Activated CD8-positive, alpha-beta memory T cell treated with anti-CD3 and anti-CD28 coated beads for 24 hours (primary cell): ENCODE data around the gene LMCD1.
"Not testable (repeated sequence)": the region's sequence is repeated elsewhere in the genome, so short reads cannot be mapped to it uniquely, and the experiment has no call there.

Experiments used
- DNase-seq: peaks from one replicate; pipeline ENCODE4 v3.0.0-alpha.2; 2020

The LMCD1 gene

DNA sequence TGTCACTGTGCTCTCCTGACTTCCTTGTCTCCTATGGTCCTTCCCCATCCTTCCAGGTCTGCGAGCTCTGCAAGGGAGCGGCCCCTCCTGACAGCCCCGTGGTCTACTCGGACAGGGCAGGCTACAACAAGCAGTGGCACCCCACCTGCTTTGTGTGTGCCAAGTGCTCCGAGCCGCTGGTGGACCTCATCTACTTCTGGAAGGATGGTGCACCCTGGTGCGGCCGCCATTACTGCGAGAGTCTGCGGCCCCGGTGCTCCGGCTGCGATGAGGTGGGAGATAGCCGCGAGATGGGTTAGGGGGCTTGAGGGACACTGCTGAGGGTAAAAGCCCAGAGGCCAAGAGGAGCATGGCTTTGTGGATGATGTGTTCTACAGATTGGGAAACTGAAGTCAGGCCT lies 63.8 kb downstream of the LMCD1 start:
- no peak for DNase-seq

DNA sequence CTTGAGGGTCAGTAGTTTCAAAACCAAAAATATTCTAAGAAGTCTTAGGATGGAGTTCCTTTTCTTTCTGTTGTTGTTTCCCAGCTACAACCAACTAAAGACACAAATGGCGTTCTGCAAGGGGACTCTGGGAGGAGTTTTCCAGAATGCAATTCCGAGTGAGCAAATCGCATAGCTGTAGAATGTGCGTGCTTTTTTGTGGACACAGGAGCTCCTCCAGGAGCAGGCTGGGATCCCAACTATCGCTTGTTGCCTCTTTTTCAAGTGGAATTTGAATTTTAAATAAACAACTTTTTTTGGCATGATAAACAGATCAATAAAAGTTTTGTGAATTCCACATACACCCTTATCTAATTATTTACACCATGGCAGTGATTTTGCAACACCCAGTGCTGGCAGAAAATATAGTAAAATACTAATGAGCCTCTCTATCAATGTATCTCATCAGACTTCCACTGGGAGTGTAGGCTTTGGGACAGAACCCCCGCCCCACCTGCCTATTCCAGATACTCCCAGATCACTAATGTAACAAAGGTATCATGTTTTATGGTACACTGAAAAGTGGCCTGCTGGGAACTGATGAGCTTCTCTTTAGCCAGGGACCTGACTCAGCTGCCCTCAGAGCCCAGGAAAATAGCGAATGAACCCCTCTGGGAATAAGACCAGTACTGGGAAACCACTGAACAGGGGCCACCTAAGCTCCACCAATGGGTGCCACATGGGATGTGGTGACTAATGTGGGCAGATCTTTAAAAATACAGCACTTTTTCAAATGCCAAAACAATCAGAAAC lies 66.4 kb downstream of the LMCD1 start:
- no peak for DNase-seq

DNA sequence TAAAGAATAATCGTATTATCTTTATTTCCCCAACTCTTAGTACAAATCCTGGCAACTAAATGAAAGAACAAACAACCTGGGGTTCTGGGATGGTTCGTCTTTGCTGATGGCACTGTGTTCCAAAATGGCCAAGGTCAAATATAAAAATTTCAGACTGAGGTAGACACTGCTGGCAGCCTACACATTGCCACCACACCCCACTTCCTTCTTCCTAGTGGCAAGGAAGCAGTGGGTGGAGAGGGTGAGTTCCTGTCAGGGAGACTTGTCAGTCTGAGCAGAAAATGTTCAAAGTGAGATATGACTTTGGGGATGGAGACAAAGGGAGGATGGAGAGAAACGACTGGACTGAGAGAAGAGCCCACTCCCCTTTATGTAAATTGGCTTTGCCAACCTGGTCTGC lies 69.6 kb downstream of the LMCD1 start:
- no peak for DNase-seq

DNA sequence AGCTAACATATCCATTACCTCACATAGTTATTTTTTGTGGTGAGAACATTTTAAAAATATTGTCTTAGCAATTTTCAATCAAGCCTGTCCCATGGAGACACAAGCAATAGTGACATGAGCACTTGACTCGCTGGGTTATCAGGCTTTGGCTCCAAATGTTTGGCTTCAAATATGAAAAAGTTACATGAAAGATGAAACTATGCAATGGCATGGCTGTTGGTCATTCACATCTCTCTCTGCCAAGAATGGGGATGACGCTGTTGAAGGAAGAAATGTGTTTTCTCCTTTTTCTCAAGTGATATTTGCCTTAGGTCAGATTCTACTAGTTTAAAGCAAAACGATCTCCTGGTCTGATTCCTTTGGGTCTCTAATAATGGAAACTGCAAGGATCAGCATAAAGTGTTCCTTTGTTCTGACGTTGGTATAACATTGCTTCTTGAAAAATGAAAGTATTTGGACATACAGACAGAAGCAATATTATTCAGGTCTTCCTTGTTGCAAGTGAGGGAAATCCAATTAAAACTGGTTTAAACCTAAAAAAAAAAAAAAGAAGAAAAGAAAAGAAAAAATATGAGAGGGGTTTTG lies 71.8 kb downstream of the LMCD1 start:
- DNase-seq, result no peak

DNA sequence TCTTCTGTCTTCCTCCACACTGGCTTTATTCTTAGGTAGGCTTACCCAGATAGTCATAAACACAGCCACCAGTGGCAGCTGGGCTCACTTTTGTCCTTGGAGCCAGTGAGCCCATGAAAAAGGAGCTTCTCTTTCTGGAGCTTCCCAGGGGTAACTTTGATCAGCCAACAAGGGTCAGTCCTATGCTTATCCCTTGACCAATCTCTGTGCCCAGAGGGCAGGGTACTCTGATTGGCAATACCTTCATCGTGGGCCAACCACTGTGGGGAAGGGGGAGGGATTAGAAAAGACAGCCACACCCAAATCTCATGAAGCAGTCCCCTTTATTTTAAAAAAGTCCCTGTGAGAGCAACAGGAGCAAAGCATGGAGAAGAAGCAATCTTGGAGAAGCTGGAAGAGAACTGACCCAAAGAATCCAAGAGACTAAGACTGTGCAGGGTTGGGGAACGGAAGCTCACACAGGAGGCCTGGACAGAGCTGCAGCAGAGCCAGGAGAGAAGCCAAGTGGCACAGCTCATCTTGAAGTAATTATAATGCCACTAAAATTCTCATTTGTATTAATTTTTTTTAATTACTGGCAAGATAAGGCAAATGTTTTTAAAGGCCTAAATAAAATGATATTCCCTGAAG lies 72.5 kb downstream of the LMCD1 start:
- no peak for DNase-seq

DNA sequence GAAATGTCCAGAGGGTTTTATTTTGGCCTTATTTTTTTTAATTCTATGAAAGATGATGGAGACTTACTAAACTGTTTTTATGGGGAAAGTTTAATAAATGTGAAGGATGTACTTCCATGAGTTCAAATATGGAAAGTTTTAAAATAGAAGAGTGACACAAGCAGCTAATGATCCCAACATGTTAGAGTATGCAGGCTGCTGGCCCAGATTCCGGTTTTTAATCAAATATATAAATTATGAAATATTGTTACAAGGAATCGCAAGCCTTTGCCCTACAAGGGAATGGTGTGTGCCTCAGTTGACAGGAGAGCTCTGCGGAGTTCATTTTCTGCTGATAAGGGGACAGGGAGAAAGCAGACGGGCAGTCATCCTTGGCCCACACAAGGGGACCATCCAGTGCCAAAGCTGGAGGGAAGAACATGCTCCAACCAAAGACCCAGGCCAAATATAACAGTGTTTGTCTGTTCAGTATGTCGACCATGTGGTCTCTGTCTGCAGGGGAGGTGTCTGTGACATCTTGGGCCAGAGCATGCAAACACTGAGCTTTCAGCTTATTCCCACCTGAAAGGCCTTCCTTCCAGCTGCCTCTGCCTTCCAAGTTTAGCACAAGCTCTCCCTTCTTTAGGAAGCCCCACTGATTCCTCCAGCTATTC lies 73.2 kb downstream of the LMCD1 start:
- DNase-seq, result no peak

DNA sequence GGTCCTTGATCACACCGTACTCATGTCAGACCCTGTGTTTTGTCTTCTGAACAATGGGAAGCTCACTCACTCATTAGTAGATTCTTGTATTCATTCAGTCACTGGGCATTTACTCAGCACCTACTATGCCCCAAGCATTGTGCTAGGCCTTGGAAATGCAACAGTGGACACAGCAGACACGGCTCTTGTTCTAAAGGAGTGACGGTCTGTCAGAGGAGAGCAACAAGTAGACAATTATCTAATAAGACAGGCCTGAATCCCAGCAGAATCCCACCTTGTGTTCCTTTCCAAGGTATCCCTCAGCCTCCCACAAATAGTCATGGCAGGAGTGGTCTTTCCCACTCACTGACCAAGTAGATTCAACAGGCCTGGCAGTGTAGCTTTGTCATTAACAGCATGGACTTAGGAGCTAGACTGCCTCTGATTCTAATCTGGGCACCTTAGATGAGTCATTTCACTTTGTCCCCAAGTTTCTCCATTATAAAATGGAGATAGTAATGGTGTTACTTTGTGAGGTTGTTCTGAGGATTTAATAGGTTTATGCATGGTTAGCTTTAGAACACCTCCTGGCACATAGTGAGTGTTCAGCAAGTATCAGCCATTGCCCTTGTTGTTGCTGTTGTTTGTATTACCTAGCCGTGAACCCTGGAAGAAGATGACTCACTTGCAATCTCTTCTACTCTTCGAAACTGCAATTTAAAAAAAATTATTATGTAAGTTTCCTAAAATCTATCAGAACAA lies 73.9 kb downstream of the LMCD1 start:
- no peak for DNase-seq

DNA sequence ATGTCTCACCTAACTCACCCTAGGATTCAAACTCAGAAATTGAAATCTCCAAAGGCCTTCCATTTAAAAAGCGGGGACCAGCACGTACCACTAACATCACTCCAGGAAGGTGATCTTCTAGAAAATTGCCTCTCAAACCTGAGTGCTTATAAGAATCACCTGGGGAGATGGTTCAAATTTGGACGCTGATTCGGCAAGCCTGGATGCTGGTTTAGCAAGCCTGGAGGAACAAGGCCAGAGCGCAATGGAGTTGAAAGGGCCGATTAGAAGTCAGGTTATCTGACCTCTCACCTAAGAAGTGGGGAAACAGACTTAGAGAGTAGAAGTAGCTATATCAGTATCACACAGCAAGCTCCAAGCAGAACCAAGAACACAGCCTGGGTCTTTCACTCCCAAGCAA lies 74.8 kb downstream of the LMCD1 start:
- DNase-seq, result no peak

DNA sequence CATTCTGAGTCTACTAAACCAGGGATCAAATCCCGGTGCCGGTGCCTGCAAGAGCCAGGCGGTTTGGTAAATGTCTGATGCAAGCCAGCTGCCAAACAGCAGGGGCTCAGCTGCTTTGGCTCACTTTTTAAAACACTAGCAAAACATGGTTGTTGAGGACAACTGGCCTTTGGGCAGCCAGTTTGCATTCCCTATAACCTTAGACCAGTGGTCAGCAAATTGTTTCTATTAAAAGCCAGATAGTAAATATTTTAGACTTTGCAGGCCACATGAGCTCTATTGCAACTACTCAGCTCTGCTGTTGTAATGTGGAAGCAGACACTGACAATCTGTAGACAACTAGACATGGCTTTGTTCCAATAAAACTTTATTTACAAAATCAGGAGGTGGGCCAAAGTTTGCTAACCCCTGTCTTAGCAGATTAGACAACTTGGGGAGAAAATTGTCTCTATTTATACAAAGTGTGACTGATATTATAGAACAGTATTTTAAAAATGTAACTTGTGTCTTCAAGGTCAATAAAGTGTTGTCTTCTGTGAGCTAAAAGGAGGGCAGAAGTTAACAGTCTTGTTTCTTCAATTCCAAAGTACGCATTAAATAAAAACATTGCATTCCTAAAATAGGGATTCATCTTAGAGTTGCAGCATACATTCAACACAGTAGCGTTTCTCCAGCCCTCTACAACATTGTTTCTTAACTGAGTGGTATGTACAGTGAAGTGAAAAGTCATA lies 75.4 kb downstream of the LMCD1 start:
- DNase-seq, result no peak

DNA sequence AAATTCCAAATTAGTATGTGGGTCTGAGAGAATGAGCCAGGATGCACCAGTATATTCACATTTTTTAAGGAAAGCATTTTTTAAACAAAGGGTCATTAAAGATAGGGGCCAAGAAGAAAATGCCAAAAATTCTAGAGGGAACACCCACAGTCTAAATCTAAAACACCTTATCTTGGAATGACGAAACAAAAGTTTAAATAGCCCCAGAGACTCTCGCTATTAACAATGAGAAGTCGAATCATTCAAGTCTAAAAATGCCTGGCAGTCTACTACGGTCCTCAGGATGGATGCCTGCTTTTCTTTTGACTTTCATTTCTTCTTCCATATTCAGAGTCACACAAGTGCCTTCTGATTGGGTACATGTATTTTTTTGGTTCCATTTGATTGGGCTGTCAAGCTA lies 76.7 kb downstream of the LMCD1 start:
- no peak for DNase-seq

DNA sequence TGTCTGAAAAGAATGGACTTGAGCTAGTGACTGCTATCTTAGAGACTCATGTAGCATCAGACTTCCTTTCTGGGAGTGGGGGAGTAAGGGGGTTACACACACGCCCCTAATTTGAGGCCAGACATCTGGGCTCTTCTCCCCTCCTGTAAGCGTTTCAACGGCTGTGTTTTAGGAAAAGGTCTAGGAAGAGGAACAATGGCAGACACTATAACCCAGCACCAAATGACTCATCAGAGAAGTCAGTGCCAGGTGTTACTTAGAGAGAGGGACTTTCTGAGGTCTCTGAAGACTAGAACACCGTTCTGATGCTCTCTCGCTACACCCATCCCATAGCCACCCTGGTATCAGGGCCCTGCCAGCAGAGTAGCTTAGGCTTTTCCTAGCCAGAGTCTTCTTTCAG lies 77.5 kb downstream of the LMCD1 start:
- no peak for DNase-seq

DNA sequence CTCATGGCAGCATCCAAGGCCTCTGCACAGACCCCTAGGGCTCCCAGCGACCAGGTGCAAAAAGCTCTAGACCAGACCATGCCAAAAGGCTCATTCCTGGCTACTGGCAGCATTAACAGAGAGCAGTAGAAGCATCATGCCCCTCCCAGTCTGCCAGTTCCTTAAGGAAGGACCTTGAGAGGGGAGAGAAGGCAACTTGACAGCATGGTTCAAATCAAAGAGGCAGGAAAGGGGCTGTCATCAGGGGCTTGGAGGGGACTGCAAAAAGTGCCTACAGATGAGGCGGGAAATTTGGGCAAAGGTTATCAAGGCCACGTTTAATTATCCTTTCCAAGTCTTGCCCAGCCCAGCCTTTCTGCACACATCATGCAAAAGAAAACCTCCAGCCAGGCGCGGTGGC lies 78.3 kb downstream of the LMCD1 start:
- DNase-seq, result no peak

DNA sequence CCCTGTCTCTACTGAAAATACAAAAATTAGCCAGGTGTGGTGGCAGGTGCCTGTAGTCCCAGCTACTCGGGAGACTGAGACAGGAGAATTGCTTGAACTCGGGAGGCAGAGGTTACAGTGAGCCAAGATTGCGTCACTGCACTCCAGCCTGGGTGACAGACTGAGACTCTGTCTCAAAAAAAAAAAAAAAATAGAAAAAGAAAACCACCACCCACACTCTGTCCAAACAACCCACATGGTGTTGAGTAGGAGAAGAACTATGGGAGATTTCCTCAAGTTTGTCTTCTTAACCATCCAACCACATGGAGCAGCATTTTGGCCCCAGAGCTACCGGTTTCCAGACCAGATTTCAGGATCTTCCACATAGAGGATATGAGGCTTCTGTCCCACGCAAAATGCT lies 78.8 kb downstream of the LMCD1 start:
- DNase-seq, result not testable (repeated sequence)

DNA sequence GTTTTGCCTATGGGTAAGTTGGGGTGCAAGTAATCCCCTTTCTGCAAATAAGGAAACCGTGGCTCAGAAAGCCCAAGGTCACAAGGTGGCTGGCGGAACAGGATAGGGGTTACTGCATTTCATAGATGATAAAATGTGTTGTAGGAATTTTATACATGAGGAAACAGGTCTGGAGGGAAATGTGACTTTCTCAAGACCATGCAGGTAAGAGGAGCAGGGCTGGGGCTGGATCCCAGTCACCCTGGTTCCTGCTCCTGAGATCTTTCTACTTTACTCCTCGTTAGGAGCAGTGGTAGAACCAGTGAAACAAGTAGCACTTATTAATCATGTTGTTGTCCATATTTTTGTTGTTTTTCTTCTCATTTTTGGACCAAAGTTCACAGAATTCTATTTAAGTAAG lies 79.8 kb downstream of the LMCD1 start:
- DNase-seq, result no peak

DNA sequence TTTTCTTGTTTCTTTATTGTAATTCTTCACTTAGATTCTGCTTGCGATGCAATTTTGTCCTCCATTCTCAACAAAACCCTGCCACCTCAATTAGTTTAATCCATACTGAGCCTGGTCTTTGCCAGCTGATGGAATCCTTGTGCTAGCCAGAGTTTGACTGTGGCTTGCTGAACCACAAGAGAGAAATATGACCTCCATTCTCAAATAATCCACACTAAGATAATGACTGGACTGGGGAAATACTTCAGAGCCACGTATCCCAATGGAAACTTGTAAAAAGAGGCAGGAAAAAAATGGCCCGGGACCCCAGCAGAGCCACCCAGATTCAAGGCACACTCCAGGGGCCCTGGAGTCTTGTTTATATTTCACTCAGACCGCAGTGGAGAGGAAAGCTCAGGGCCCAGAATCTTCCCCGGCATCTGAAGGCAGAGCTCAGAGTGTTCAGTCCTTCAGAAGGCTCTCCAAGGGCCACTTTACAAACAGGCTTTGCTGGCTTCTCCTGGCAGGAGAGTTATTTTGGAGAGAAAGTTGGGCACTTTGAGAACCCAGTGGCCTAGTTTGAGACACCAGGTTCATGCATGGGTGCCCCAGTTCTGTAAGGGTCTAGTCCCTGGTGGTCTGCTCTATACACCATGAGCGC lies 80.3 kb downstream of the LMCD1 start:
- DNase-seq, result no peak

DNA sequence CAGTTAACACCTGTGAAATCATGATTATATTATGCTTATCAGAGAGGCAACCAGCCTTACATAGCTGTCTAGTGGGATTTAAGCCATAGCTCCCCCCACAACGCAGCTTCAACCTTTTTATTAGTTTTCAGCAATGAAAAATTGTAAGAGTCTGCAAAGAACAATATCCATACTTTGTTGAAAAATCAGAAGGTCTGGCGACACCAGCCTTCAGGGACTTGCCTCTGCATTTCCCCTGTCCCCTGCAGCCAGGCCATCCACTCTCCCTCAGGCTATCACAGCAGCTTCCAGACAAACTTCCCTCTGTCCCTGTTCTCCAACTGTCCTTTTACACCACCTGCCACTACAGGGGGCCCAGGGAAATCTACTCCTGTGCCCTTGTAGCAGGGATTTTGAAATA lies 83.0 kb downstream of the LMCD1 start:
- no peak for DNase-seq

DNA sequence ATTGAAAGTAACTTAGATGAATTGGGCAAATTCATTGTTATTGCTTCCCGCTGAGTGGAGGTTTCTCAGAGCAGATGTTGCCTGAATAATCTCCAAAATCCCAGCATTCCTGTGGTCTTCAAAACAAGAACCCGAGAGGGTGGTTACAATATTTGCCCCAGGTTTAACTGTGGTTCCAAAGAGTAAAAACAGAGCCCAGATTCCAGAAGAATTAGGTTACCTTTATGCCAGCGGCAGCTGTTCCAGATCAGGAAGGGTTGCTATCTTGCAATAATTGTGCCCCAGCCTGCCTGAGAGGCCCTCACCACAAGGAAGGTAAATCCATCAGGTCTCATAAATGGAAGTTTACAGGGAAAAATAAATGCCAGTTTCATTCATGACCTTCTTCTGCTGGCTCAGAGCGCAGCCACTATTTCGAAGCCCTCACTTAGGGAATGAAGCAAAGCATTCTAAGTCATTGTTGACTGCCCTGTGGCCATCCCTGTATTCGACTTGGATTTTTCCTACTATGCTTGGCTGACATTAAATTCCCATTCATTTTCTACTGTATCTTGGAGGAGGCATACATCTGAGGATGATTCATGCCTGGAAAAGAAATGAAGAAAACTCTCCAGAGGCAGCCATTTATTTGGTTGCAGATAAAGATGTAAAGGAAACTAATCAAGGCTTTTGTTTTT lies 88.4 kb downstream of the LMCD1 start:
- DNase-seq, result no peak

DNA sequence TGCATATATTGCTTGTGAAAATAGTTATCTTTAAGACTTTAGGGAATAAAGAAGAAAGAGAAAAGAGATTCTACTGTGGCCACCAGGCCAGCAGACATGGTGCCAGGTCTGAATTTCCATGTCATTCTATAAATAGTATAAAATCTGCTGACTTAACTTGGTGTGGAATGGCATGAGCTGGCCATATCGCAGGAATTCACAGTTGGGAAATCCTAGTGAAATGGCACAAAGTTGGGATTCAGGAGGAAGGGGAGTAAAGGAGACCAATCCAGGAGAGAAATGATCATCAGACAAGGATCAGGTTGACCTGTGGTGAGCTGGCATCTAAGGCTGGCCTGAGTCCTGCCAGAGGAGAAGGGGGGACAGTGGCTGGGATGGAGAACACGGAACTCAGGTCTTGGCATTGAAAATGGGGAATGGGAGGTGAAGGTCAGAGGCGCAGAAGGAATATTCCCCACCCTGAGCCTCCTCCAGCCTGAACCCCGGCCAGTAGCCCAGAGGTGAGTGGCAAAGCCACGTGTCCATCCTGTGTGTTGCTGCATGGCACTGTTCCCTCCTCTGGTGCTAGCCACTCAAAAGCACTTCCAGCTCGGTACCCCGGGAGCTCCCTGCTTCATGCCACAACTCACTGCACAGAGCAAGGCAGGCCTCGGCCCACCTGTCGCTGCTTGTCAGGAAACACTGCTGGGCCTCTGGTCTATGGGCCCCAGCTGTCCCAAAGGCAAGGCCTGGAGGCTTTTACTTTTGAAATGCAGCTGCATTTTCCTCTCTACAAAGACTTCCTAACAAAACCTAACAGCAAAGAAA lies 91.6 kb downstream of the LMCD1 start:
- no peak for DNase-seq

DNA sequence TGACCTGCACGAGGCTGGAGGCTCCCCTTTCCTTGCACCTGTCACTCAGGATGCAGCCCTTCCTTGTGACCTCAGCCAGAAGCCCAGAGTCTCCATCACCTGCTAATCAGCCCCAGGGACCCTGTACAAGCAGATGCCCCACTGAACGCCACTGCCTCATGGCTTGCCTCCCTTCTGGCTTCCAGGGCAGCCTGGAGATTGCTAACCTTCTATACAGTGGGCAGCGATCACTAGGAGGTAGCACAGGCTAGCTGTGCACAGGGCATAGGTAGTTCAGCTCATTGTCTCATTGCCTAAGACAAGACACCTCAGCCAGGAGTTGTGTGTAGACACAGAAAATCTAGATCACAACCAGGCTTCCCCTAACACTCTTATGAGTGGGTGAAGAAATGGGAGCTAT lies 93.6 kb downstream of the LMCD1 start:
- no peak for DNase-seq

DNA sequence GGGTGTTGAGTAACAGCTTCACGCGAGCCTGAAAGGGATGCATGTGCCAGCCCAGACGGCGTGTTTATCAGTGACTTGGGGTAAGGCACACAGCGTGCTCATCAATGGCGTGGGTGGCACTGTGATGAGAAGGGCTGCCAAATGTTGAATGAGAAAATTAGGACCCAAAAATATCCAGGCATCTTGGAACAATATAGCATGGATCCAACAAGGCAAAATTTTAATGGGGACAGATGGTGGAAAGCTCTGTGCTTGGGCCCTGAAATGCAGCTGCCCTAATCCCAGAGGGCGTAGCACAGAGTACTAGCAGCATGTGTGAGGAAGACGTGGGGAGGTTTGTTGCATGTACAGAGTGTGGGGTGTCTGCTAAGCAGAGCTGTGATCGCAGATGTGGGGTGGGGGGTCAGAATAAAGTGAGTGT lies 94.1 kb downstream of the LMCD1 start:
- no peak for DNase-seq
